Kidney epithelial cell (primary cell): ENCODE measurements around the gene SOWAHB. TPM values are rescaled to one million over a fixed set of nuclear protein-coding genes. Genes with fewer than 3 reads are reported as not detected.

Experiments
- DNase-seq: peaks from one replicate; pipeline ENCODE4 v3.0.0-alpha.2; 2010; ENCODE audit warnings: low read depth
- H3K27me3 ChIP-seq: 2 replicates; pipeline ENCODE4 v1.6.0; 2011; ENCODE audit warnings: low read length; ENCODE audit not compliant: control insufficient read depth, insufficient read depth
- H3K36me3 ChIP-seq: 2 replicates; pipeline ENCODE4 v1.5.1; 2011; ENCODE audit warnings: low read length; ENCODE audit not compliant: control insufficient read depth, insufficient read depth
- H3K4me3 ChIP-seq: 2 replicates; pipeline ENCODE4 v1.5.1; 2011; ENCODE audit warnings: low read depth, mild to moderate bottlenecking, control low read depth, low read length
- total RNA-seq: library from RNA; depleted of rRNA; stranded (reverse); fragments of >200 nt; gene quantifications from 2 replicates; pipeline ENCODE4 v1.2.3, GENCODE V29; 2015
- TF ChIP-seq, protein P1 (sequence below): IDR thresholded peaks from 2 replicates; pipeline ENCODE4 v1.5.1; 2011; ENCODE audit warnings: mild to moderate bottlenecking, moderate library complexity, low read length, control low read depth, inconsistent platforms; ENCODE audit not compliant: insufficient read depth, poor library complexity, severe bottlenecking

SOWAHB gene
- total RNA-seq, 1 donor from 2014 or later, result 21.3 TPM

DNA sequence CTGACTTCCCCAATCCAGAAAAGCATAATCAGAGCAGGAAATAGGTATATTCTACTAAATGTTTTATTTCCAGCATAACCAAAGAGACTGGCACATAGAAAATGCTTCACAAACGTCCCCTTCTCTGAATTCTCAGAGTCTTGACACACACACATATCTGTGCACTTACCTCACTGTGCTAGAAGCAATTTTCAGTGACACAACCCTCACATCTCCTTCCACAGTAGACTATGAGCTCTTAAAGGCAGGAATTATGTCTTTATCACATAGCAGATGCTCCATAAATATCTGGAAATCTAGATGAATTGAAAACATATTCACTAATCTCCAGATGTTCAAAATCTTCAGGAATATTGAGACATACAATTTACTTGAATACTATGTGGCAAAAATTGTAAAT, 5.9 kb downstream of the SOWAHB start:
- H3K27me3 ChIP-seq, result peaks cover 15% of the 10 kb centered on the region
- no peak for DNase-seq
- TF ChIP-seq, protein P1, sequence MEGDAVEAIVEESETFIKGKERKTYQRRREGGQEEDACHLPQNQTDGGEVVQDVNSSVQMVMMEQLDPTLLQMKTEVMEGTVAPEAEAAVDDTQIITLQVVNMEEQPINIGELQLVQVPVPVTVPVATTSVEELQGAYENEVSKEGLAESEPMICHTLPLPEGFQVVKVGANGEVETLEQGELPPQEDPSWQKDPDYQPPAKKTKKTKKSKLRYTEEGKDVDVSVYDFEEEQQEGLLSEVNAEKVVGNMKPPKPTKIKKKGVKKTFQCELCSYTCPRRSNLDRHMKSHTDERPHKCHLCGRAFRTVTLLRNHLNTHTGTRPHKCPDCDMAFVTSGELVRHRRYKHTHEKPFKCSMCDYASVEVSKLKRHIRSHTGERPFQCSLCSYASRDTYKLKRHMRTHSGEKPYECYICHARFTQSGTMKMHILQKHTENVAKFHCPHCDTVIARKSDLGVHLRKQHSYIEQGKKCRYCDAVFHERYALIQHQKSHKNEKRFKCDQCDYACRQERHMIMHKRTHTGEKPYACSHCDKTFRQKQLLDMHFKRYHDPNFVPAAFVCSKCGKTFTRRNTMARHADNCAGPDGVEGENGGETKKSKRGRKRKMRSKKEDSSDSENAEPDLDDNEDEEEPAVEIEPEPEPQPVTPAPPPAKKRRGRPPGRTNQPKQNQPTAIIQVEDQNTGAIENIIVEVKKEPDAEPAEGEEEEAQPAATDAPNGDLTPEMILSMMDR, result no peak
- no peak overlapping the region for H3K4me3 ChIP-seq
- H3K36me3 ChIP-seq, result no peaks in the 10 kb centered on the region

- no peak for DNase-seq
- H3K36me3 ChIP-seq, result no peaks in the 10 kb centered on the region
- no peaks in the 10 kb centered on the region for H3K27me3 ChIP-seq
- H3K4me3 ChIP-seq, result no peak overlapping the region
- TF ChIP-seq, protein P1, result no peak
These were observed 11.0 kb downstream of the SOWAHB start for GRCh38 chr4:76886848-76887441.

- Histone ChIP-seq H3K36me3 (no peaks in the 10 kb centered on the region), H3K4me3 (no peak overlapping the region), H3K27me3 (no peaks in the 10 kb centered on the region)
- TF ChIP-seq, protein P1, result no peak
- DNase-seq, result no peak
These were observed 11.7 kb downstream of the SOWAHB start for GRCh38 chr4:76886214-76886613.

- H3K36me3 ChIP-seq, result no peaks in the 10 kb centered on the region
- TF ChIP-seq, protein P1, result no peak
- no peak for DNase-seq
- H3K4me3 ChIP-seq, result no peak overlapping the region
- no peaks in the 10 kb centered on the region for H3K27me3 ChIP-seq
These were observed 14.8 kb downstream of the SOWAHB start for GRCh38 chr4:76883147-76883546.

- H3K4me3 ChIP-seq, result no peak overlapping the region
- H3K36me3 ChIP-seq, result no peaks in the 10 kb centered on the region
- DNase-seq, result no peak
- TF ChIP-seq, protein P1, result no peak
- no peaks in the 10 kb centered on the region for H3K27me3 ChIP-seq
These were observed 15.3 kb downstream of the SOWAHB start for GRCh38 chr4:76882630-76883029.

DNA sequence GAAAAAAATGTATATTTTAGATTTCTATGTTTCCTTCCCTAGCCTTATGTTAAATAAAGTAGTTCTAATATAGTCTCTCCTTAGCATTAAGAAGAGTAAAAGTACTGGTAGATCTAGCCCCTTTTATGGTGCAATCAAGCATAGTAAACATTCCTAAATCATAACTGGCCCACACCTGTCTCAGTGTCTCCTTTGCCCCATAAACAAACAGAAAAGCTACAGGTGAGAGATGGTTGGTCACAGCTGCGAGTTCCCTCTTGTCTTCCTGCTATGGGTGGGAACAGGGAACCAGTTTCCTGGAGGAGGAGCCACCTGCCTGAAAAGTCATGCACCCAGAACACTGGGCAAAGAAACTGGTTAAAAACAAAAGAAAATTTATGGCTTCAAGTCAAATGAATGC, 16.6 kb downstream of the SOWAHB start:
- DNase-seq, result no peak
- Histone ChIP-seq H3K27me3 (no peaks in the 10 kb centered on the region), H3K36me3 (no peaks in the 10 kb centered on the region), H3K4me3 (no peak overlapping the region)
- TF ChIP-seq, protein P1, result no peak
